SK-N-MC (cell line): ENCODE measurements around the gene NTRK1.

Experiments used
- DNase-seq: peaks from one replicate; pipeline ENCODE4 v3.0.0-alpha.2; 2011; ENCODE audit warnings: low read depth, low spot score
- H3K27ac ChIP-seq: fragments of 200-600 bp; sonication (generic); 2 replicates; pipeline ENCODE4 v1.5.1; 2016; ENCODE audit warnings: mixed run types
- H3K36me3 ChIP-seq: fragments of 200-600 bp; sonication (generic); 2 replicates; pipeline ENCODE4 v1.6.1; 2017; ENCODE audit warnings: antibody characterized with exemption, low read length, mixed read lengths; ENCODE audit not compliant: insufficient read depth
- H3K4me3 ChIP-seq: fragments of 200-600 bp; sonication (generic); 2 replicates; pipeline ENCODE4 v1.5.1; 2016
- H3K9ac ChIP-seq: fragments of 200-600 bp; sonication (generic); 2 replicates; pipeline ENCODE4 v1.8.0; 2017; ENCODE audit warnings: mixed run types, mixed read lengths; ENCODE audit not compliant: insufficient read length
- H3K9me3 ChIP-seq: fragments of 200-600 bp; sonication (generic); 2 replicates; pipeline ENCODE4 v1.6.1; 2017; ENCODE audit warnings: low read depth, mild to moderate bottlenecking, antibody characterized with exemption, low read length, moderate library complexity, mixed read lengths
- EZH2 ChIP-seq: fragments of 200-600 bp; sonication (generic); IDR thresholded peaks from one replicate; pipeline ENCODE4 v1.6.1; 2017; ENCODE audit warnings: antibody characterized with exemption
- FOXP2 ChIP-seq: optimal IDR thresholded peaks from 2 replicates; pipeline ENCODE3; 2011; ENCODE audit warnings: mild to moderate bottlenecking, moderate library complexity; ENCODE audit not compliant: insufficient read depth; ENCODE audit errors: extremely low read length, control extremely low read depth
- POLR2AphosphoS5 ChIP-seq: IDR thresholded peaks from 2 replicates; pipeline ENCODE4 v1.6.1; 2012; ENCODE audit warnings: mild to moderate bottlenecking, low read depth, low read length, borderline replicate concordance

Gene NTRK1

DNA sequence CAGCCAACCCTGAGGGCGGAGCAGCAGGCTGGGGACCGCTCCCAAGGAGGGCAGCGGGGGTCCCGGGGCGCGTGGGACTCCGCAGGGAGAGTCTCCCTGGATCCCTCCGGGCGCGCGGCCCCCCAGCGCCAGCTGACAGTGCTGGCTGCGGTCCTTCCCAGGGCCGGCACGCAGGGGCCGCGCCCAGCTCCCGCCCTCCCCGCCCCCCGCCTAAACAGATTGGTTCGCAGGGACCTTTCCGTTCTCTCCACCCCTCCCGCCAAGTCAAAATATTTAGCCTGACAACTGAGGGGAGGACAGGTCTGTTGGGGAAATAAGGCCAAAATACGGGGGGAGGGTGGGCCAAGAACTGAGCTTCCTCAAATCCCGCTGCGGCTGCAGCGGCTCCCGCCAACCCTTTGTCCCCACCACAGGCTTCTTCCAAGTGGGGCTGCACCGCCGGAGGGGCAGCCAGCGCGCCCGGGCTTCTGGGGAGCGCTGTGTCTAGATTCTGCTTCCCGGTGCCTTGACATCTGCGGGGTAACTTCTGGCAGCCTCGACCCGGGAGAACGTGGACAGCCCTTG lies 1.6 kb upstream of the NTRK1 start, which contains the start of gene INSRR:
INSRR (minus strand) TSS at position 159 of the 564 bp plus-strand sequence. CDS start 496 bp downstream, outside the sequence.
- no peaks in the 10 kb centered on the region for H3K36me3 ChIP-seq
- no peak within 1 kb of the TSS for H3K9ac ChIP-seq
- H3K27ac ChIP-seq: no peak within 1 kb of the TSS
- H3K9me3 ChIP-seq: no peaks in the 10 kb centered on the region
- no peak for TF ChIP-seq EZH2
- no peak for TF ChIP-seq FOXP2
- no peak for TF ChIP-seq POLR2AphosphoS5
- no peak for DNase-seq
- peak within 1 kb of the TSS; percentile 88 for H3K4me3 ChIP-seq

DNA sequence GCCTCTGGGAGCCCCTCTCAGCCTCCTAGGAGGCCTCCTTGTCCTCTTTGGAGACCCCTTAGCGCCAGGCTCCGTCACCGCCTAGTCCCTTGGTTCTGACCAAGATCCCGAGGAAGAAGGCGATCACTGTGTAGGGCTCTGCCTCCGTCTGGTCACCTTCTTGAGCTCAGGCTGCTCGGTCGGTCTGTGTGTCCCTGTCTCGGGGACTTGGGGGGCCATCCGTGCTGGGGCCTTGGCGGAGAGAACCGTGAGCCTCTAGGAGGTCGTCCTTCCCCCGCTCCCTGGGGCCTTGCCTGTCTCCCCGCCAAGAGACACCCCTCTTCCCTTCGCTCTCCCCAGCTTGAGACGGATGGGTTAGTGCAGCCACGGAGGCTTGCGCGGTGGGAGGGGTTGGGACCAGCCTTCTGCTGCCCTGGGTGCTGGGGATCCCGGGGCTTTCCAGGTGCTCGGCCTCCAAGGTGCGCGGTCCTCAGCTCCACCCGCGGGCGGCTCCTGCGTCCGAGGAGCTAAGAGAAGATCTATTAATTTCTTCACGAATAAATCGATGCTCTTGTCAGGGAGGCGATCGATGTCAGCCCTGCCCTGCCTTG lies 1.0 kb upstream of the NTRK1 start:
- H3K9me3 ChIP-seq: no peaks in the 10 kb centered on the region
- DNase-seq: no peak
- no peak for TF ChIP-seq POLR2AphosphoS5
- no peak for TF ChIP-seq EZH2
- TF ChIP-seq FOXP2: no peak
- H3K4me3 ChIP-seq: peak overlapping the region; percentile 88
- H3K9ac ChIP-seq: no peak overlapping the region
- H3K36me3 ChIP-seq: no peaks in the 10 kb centered on the region
- H3K27ac ChIP-seq: no peak overlapping the region

DNA sequence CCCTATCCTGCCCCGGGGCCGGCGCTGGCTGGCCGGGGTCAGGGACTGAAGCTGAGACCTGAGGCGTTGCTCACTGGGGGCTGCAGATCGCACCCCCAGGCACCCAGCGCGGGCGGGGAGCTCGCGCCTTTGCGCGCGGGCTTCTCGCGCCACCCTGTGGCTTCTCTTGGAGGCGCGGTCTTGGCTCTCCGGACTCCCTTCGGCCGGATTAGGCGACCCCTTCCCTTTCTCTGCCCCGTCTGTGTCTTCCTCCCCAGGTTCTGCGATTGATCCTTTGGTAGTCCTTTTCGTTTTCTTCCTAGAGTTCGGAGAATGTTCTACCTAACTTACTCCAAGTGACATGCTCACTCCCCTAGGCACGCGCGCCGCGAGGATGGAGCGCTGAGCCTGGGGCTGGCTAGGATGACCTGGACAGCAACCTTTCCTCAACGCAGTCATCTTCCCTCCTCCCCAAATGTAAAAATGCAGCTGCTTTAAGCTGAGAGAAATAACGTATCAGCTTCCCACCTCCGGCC lies 495 bp upstream of the NTRK1 start:
- DNase-seq: no peak
- no peak overlapping the region for H3K27ac ChIP-seq
- no peaks in the 10 kb centered on the region for H3K36me3 ChIP-seq
- H3K9me3 ChIP-seq: no peaks in the 10 kb centered on the region
- no peak for TF ChIP-seq POLR2AphosphoS5
- TF ChIP-seq FOXP2: no peak
- no peak for TF ChIP-seq EZH2
- H3K4me3 ChIP-seq: peak overlapping the region; percentile 88
- H3K9ac ChIP-seq: no peak overlapping the region

DNA sequence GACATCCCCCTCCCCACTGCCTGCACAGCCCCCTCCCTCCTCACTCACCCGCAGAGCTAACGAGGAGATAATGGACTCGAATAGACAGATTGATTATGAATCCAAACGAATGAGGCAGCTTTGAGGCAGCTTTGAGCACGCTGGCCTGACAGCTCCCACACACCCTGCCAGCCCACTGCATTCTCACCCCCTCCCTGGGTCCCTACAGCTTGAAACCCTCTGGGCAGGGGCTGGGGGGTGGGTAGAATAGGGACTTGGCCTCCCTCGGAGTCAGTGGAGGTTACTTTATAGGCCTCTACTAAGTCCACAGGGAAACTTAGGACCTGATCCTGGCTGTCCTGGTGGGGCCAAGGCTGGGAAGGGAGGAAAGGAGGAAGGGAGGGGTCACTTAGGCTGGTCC lies 1.9 kb downstream of the NTRK1 start:
- TF ChIP-seq EZH2 (no peak), POLR2AphosphoS5 (no peak), FOXP2 (no peak)
- H3K9ac ChIP-seq: no peak overlapping the region
- H3K9me3 ChIP-seq: no peaks in the 10 kb centered on the region
- no peak for DNase-seq
- no peaks in the 10 kb centered on the region for H3K36me3 ChIP-seq
- no peak overlapping the region for H3K4me3 ChIP-seq
- H3K27ac ChIP-seq: no peak overlapping the region

DNA sequence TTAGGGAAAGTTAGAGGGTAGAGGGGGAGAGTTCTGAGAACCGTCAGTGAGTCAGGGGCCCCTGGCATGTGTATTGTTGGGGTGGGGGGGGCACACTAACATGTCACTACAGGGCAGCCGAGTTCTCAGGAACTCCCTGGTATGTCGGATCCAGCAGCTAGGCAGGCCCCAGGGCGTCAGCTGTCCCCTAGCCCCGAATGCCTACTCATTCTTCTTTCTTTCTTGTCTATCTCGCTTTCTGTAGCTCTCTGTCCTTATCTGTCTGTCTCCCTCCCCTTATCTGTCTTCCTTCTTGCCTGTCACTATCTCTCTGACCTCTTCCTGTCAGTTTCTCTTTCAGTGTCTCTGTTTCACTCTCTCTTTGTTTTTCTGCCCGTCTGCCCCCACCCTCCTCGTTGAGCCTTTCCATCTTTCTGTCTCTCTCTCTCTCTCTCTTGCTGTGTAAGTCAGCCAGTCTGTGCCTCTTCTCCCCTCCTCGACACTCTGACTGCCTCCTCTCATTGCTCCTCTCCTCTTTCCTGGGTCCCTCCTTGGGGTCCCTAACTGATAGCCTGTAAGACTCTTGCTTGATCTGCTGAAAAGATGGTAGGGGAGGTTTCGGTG lies 2.4 kb downstream of the NTRK1 start:
- no peak overlapping the region for H3K27ac ChIP-seq
- H3K36me3 ChIP-seq: no peaks in the 10 kb centered on the region
- H3K9me3 ChIP-seq: no peaks in the 10 kb centered on the region
- no peak for TF ChIP-seq FOXP2
- TF ChIP-seq EZH2: no peak
- no peak for TF ChIP-seq POLR2AphosphoS5
- no peak overlapping the region for H3K4me3 ChIP-seq
- no peak for DNase-seq
- H3K9ac ChIP-seq: no peak overlapping the region

DNA sequence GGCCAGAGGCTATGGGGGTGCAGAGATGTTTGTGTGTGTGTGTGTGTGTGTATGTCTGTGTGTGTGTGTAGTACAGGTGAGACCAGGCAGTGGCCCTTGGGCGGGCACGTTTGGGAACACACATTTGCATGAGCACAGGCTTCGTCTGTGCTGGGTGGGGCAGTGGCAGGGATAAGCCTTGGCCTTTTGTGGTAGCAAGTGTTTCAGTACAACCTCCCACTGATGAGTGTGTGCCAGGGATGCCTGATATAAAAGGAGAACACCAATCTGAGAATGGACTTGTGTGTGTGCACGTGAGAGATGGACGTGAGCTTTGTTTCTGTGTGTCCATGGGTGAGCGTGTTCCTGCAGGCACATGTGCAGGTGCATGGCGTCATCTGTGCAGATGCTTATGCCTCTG lies 3.0 kb downstream of the NTRK1 start:
- Histone ChIP-seq H3K4me3 (no peak overlapping the region), H3K27ac (no peak overlapping the region)

DNA sequence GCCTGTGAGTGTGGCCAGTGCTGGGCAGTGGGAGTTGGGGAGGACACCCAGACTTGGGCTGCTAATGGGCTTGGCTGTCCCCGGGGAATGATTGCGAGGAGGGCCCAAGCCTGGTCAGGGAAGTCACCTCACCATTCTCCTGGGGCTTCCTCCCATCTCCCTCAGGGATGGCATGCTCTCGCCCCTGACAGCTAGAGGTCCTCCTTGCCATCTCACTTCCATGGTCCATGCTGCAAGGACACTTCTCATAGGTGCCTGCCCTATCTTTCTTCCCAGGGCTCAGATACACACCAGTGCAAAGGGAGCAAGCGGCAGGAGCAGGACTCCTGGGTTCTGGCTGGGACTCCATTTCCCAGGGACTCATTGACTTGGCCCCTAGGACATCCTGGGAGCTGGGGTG lies 4.1 kb downstream of the NTRK1 start:
- Histone ChIP-seq H3K4me3 (no peak overlapping the region), H3K9ac (no peak overlapping the region), H3K36me3 (no peaks in the 10 kb centered on the region), H3K9me3 (no peaks in the 10 kb centered on the region), H3K27ac (no peak overlapping the region)
- no peak for DNase-seq
- no peak for TF ChIP-seq FOXP2
- no peak for TF ChIP-seq EZH2
- no peak for TF ChIP-seq POLR2AphosphoS5

More for the DNA sequence above, 3.0 kb downstream of the NTRK1 start:
- DNase-seq: no peak
- TF ChIP-seq POLR2AphosphoS5 (no peak), FOXP2 (no peak), EZH2 (no peak)
- no peaks in the 10 kb centered on the region for H3K36me3 ChIP-seq
- H3K9ac ChIP-seq: no peak overlapping the region
- H3K9me3 ChIP-seq: no peaks in the 10 kb centered on the region

DNA sequence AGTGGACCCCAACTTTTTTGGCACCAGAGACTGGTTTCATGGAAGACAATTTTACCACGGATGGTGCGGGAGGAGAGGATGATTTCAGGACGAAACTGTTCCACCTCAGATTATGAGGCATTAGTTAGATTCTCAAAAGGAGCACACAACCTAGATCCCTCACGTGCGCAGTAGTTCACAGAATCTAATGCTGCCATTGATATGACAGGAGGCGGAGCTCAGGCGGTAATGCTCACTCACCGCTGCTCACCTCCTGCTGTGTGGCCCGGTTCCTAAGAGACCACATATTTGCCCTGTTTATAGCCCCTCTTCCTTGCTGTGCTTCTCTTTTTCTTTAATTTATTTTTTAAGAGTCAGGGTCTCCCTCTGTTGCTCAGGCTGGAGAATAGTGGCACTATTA lies 4.6 kb downstream of the NTRK1 start:
- Histone ChIP-seq H3K9ac (no peak overlapping the region), H3K27ac (no peak overlapping the region), H3K4me3 (no peak overlapping the region), H3K36me3 (no peaks in the 10 kb centered on the region), H3K9me3 (no peaks in the 10 kb centered on the region)
- no peak for DNase-seq
- TF ChIP-seq POLR2AphosphoS5: no peak
- no peak for TF ChIP-seq EZH2
- TF ChIP-seq FOXP2: no peak

DNA sequence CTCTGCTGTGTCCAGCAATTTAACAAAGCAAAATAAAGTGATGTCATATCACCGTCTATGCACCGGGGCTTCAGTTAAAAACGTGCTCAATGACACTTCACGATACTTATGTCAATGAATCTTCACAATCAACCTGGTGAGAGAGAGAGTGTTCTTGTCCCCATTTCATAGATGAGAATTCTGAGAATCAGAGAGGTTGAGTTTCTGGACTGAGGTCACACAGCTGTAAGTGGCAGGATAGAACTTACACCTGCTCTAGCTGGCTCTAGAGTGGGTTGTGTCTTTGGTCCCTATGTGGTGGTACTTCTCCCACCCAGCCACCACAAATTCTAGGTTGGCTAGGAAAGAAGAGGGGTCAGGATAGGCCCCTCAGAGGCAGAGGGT lies 5.2 kb downstream of the NTRK1 start:
- Histone ChIP-seq H3K4me3 (no peak overlapping the region), H3K36me3 (no peaks in the 10 kb centered on the region), H3K9me3 (no peaks in the 10 kb centered on the region), H3K27ac (no peak overlapping the region), H3K9ac (no peak overlapping the region)
- TF ChIP-seq EZH2: no peak
- no peak for TF ChIP-seq POLR2AphosphoS5
- TF ChIP-seq FOXP2: no peak
- DNase-seq: no peak
